ENCODE results near the gene SH3PXD2A. TPM values are rescaled to one million over a fixed set of nuclear protein-coding genes. Genes with fewer than 3 reads are reported as not detected.

SH3PXD2A gene
- total and polyA plus RNA-seq, 4 donors = 23.1 to 41.2 (median 32.7) TPM

DNA sequence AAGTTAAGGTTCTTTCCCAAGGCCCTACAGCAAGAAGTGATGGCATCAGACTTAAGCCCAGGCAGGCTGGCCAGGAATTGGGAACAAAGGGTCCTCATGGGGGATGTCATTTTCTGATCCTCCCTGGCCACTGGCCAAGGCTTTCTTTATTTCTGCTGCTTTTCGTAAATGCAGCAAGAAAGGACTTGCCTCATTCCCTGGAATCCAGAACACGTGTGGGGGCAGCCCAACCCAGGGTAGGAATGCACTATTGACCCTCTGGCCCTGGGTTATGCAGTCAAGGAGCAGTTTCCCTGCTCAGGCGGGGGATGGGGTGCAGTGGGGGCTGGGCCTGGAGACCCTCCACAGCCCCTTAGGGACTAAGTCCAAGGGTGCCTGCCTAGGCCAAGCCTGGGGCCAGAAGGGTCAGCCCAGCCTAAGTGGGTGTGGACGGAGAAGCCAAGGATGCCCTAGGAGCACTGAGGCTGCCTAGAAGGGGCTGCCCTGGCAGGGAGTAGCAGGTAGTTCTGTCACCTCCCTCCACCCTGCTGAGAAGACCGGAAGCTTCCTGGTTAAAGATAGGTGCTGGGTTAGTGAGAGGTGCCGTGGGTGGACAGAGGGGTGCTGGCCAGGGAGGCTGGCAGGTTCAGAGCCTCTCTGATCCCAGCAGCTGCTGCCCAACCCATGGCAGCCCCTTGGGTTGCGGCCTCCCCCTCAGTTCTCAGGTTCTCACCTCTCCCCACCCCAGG lies 179.2 kb downstream of the SH3PXD2A start:
- Histone ChIP-seq H3K4me3 (ENCODE audit: low read depth, low read length) (no peak overlapping the region), H3K27me3 (ENCODE audit: control insufficient read depth, insufficient read depth, low read length) (no peaks in the 10 kb centered on the region), H3K4me1 (ENCODE audit: control insufficient read depth, insufficient read depth, low read length) (peaks cover 39% of the 10 kb centered on the region), H3K36me3 (ENCODE audit: control insufficient read depth, insufficient read depth, low read length) (no peaks in the 10 kb centered on the region), H3K27ac (ENCODE audit: low read depth, low read length) (peak overlapping the region; percentile 92), H3K9me3 (ENCODE audit: control insufficient read depth, insufficient read depth, low read length) (no peaks in the 10 kb centered on the region)
- WGBS (ENCODE audit: insufficient coverage) = 61% methylated on average over 4 of the region's 7 CpGs
- DNase-seq (ENCODE audit: low read depth in 4 of 6, low spot score in 6 of 6) = peak in 2 of 6 donors; percentile 34 to 46

DNA sequence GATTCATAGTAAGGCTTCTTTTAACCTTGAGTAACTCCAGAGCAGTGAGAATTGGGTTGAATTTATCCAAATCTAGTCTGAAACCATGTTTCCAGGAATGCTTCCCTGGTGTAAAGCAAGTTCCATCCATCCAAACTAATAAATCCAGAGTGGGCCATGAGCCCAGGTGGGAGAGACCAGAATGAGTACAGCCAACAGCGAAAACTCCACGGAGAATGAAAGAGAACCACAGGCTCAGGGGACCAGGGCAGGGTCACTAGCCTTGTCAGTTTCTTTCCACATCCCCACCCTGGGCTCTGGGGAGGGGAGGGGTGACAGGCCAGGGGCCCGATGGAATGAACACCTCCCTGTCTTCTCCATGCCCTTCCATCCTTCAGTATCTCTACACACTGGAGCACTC lies 181.8 kb downstream of the SH3PXD2A start:
- no CpG with 5 or more reads among the region's 3 CpGs for WGBS (ENCODE audit: insufficient coverage)
- no peaks in the 10 kb centered on the region for H3K9me3 ChIP-seq (ENCODE audit: control insufficient read depth, insufficient read depth, low read length)
- H3K27ac ChIP-seq (ENCODE audit: low read depth, low read length) = no peak overlapping the region
- H3K27me3 ChIP-seq (ENCODE audit: control insufficient read depth, insufficient read depth, low read length) = no peaks in the 10 kb centered on the region
- peaks cover 3% of the 10 kb centered on the region for H3K36me3 ChIP-seq (ENCODE audit: control insufficient read depth, insufficient read depth, low read length)
- DNase-seq (ENCODE audit: low read depth in 4 of 6, low spot score in 6 of 6) = no peak
- no peak overlapping the region for H3K4me3 ChIP-seq (ENCODE audit: low read depth, low read length)
- peaks cover 40% of the 10 kb centered on the region for H3K4me1 ChIP-seq (ENCODE audit: control insufficient read depth, insufficient read depth, low read length)

DNA sequence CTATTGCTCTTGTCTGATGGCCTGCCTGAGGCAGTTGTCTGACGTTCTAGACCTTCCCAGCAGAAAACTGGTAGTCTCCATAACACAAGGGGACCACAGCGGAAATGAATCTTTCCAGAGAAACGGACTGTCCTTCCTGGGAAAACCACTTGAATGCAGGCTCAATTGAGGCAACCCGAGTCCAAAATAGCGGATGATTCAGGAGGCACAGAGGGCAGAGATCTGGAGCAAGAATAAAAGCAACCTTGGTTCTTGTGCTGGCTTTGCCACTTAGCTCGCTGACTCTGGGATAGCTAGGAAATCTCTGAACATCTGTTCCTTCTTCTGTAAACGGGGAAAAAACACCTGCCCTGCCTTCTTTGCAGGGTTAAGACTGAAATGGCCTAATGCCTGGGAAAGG lies 183.0 kb downstream of the SH3PXD2A start:
- H3K9me3 ChIP-seq (ENCODE audit: control insufficient read depth, insufficient read depth, low read length) = no peaks in the 10 kb centered on the region
- H3K27me3 ChIP-seq (ENCODE audit: control insufficient read depth, insufficient read depth, low read length) = no peaks in the 10 kb centered on the region
- H3K36me3 ChIP-seq (ENCODE audit: control insufficient read depth, insufficient read depth, low read length) = peaks cover 7% of the 10 kb centered on the region
- no peak overlapping the region for H3K4me3 ChIP-seq (ENCODE audit: low read depth, low read length)
- WGBS (ENCODE audit: insufficient coverage) = 74% methylated on average over 7 of the region's 7 CpGs
- no peak for DNase-seq (ENCODE audit: low read depth in 4 of 6, low spot score in 6 of 6)
- H3K27ac ChIP-seq (ENCODE audit: low read depth, low read length) = no peak overlapping the region
- H3K4me1 ChIP-seq (ENCODE audit: control insufficient read depth, insufficient read depth, low read length) = peaks cover 42% of the 10 kb centered on the region

DNA sequence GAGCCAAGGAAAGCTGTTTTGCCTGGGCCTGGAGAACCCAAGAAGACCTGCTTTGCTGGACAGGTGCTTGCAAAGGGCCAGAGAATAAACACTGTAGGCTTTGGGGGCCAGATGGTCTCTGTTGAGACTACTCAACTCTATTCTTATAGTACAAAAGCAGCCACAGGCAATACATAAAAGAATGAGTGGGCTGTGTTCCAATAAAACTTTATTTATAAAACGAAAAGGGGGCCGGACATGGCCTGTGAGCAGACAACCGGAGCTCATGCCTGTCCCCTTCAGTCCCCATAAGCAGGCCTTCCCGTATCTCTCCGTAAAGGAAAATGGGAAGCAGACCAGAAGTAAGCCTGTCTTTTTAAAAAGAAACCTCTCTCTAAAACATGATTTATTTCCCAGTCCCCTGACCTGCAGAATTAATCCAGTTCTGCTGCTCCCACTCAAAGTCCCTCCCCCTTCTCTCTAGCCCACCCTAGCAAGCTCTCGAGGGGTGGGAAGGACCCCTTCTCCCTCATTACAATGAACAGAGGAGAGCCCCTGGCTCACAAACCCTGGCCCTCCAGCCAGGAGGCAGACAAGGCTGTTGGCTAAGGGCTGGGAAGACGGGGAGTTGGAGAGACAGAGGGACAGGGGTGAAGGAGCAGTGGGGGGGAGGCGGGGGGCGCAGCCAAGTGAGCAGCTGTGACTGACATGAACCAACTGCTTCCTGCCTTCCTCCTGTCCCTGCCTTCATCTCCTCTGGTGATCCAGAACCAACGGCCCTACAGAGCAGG lies 184.1 kb downstream of the SH3PXD2A start:
- no peaks in the 10 kb centered on the region for H3K9me3 ChIP-seq (ENCODE audit: control insufficient read depth, insufficient read depth, low read length)
- no peak overlapping the region for H3K4me3 ChIP-seq (ENCODE audit: low read depth, low read length)
- no peak for DNase-seq (ENCODE audit: low read depth in 4 of 6, low spot score in 6 of 6)
- peaks cover 11% of the 10 kb centered on the region for H3K36me3 ChIP-seq (ENCODE audit: control insufficient read depth, insufficient read depth, low read length)
- H3K27ac ChIP-seq (ENCODE audit: low read depth, low read length) = no peak overlapping the region
- 70% methylated on average over 5 of the region's 10 CpGs for WGBS (ENCODE audit: insufficient coverage)
- peaks cover 35% of the 10 kb centered on the region for H3K4me1 ChIP-seq (ENCODE audit: control insufficient read depth, insufficient read depth, low read length)
- no peaks in the 10 kb centered on the region for H3K27me3 ChIP-seq (ENCODE audit: control insufficient read depth, insufficient read depth, low read length)

DNA sequence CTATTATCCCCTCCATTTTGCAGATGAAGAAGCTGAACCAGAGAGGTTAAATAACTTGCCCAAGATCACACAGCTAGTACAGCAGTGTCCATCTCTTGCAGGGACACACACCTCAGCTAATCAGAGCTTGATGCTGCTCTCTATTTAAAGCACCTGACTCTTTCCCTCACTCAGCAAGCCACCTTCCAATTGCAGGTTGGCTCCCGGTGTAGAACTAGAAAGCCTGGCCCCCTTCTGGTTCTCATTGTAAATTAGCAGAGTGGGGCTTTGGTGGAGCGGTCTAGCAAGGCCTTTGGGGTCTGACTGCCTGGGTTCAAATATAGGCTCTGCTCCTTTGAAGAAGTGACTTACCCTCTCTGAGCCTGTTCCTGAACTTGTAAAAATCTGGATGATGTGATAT lies 185.4 kb downstream of the SH3PXD2A start:
- WGBS (ENCODE audit: insufficient coverage) = 100% methylated on average over 1 of the region's 2 CpGs
- Histone ChIP-seq H3K9me3 (ENCODE audit: control insufficient read depth, insufficient read depth, low read length) (no peaks in the 10 kb centered on the region), H3K4me1 (ENCODE audit: control insufficient read depth, insufficient read depth, low read length) (peaks cover 36% of the 10 kb centered on the region), H3K4me3 (ENCODE audit: low read depth, low read length) (no peak overlapping the region), H3K27me3 (ENCODE audit: control insufficient read depth, insufficient read depth, low read length) (no peaks in the 10 kb centered on the region), H3K36me3 (ENCODE audit: control insufficient read depth, insufficient read depth, low read length) (peaks cover 21% of the 10 kb centered on the region), H3K27ac (ENCODE audit: low read depth, low read length) (no peak overlapping the region)
- DNase-seq (ENCODE audit: low read depth in 4 of 6, low spot score in 6 of 6) = no peak

DNA sequence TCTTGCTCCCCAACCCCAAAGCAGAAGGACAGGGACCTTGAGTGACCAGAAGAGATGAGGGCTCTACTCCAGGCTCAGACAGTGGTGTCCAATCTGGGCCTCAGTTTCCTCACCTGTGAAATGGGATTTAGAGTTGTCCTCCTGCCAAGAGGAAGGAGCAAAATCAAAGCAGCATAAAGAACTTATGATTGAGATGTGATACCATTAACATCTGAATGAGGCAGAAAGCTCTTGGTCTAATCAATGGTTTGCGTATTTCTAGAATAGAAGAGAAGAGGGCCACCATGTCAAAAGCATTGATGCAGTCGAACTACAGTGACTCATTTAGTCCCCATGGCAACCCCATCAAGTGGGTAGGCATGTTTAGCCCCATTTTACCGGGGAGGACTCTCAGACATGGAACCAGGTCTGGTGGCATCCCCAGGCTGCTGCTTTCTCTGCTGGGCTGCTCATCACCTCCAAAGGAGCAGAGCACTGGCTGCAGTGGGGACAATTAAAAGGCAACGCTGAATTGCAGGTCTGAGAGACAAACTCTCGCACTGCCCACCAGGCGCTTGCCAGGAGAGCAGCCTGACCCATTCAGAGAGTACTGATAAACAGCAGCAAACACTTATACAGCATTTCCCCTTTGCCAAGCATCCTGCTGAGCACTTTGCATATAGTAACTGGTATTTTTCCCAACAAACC lies 186.0 kb downstream of the SH3PXD2A start:
- Histone ChIP-seq H3K9me3 (ENCODE audit: control insufficient read depth, insufficient read depth, low read length) (no peaks in the 10 kb centered on the region), H3K27ac (ENCODE audit: low read depth, low read length) (no peak overlapping the region), H3K36me3 (ENCODE audit: control insufficient read depth, insufficient read depth, low read length) (peaks cover 21% of the 10 kb centered on the region), H3K27me3 (ENCODE audit: control insufficient read depth, insufficient read depth, low read length) (no peaks in the 10 kb centered on the region), H3K4me1 (ENCODE audit: control insufficient read depth, insufficient read depth, low read length) (peaks cover 37% of the 10 kb centered on the region), H3K4me3 (ENCODE audit: low read depth, low read length) (no peak overlapping the region)
- 44% methylated on average over 6 of the region's 6 CpGs for WGBS (ENCODE audit: insufficient coverage)
- peak in 1 of 6 donors; percentile 18 for DNase-seq (ENCODE audit: low read depth in 4 of 6, low spot score in 6 of 6)

DNA sequence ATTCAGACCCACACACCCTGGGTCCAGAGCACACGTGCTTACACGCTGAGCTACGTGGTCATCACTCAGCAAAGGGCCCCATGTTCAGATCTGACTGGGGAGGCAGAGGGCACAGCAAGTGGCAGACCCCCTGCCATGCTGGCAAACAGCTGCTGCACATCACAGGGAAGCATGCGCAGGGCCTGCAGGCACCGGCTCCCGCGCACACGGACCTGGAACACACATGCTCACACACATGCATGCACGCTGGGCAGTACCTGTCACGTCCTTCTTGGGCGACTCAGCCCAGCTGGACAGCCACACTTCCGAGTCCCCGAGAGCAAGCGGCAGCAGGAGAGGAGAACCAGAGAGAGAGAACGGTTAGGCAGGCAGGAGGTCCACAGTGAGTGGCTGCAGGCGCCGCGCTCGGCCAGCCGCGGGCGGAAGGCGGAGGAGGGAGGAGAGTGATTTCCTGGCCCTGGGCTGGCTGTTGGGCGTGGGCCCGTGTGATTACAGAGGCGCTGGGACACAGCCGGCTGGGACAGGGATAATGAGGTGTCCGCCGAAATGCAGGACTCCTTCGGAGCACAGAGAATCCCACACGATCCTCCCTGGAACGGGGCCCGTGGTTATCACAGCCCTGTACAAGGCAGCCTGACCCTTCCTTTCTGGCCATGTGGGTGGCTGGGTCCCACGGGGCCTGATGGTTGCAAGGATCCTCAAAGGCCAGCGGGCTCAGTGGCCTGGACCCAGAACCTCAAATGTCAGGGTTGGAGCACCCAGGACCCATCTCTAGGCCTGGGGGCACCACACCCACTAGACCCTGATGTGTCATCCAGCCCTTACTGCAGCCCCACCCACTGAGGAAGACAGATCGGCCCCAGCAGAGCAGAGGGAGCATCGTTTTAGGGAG lies 186.8 kb downstream of the SH3PXD2A start:
- Histone ChIP-seq H3K4me3 (ENCODE audit: low read depth, low read length) (no peak overlapping the region), H3K4me1 (ENCODE audit: control insufficient read depth, insufficient read depth, low read length) (peaks cover 45% of the 10 kb centered on the region), H3K9me3 (ENCODE audit: control insufficient read depth, insufficient read depth, low read length) (no peaks in the 10 kb centered on the region), H3K27me3 (ENCODE audit: control insufficient read depth, insufficient read depth, low read length) (no peaks in the 10 kb centered on the region), H3K27ac (ENCODE audit: low read depth, low read length) (peak overlapping the region; percentile 53), H3K36me3 (ENCODE audit: control insufficient read depth, insufficient read depth, low read length) (peaks cover 21% of the 10 kb centered on the region)
- DNase-seq (ENCODE audit: low read depth in 4 of 6, low spot score in 6 of 6) = peak in 1 of 6 donors; percentile 48
- 47% methylated on average over 37 of the region's 37 CpGs for WGBS (ENCODE audit: insufficient coverage)

DNA sequence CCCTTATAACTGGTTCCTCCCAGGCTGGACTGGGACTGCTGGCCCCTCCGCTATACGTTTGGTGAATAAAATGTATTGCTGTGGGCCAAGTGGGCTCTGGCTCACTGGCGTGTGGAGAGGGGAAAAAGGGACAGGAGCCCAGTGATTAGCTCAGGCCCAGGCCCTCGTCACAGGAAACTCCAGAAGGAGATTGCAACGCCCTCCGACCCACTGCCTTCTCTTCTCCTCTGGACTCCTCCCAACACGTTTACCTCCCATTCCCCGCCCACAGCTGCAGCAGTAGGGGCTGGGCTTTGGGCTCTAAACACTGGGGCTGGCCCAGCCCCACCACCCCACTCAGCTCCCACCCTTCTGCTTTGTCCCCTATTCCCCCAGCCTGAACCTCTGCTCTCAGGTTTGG lies 188.0 kb downstream of the SH3PXD2A start:
- no peak for DNase-seq (ENCODE audit: low read depth in 4 of 6, low spot score in 6 of 6)
- Histone ChIP-seq H3K36me3 (ENCODE audit: control insufficient read depth, insufficient read depth, low read length) (peaks cover 21% of the 10 kb centered on the region), H3K9me3 (ENCODE audit: control insufficient read depth, insufficient read depth, low read length) (no peaks in the 10 kb centered on the region), H3K4me1 (ENCODE audit: control insufficient read depth, insufficient read depth, low read length) (peaks cover 57% of the 10 kb centered on the region), H3K27me3 (ENCODE audit: control insufficient read depth, insufficient read depth, low read length) (no peaks in the 10 kb centered on the region), H3K4me3 (ENCODE audit: low read depth, low read length) (no peak overlapping the region), H3K27ac (ENCODE audit: low read depth, low read length) (peak overlapping the region; percentile 26)
- 46% methylated on average over 4 of the region's 8 CpGs for WGBS (ENCODE audit: insufficient coverage)

DNA sequence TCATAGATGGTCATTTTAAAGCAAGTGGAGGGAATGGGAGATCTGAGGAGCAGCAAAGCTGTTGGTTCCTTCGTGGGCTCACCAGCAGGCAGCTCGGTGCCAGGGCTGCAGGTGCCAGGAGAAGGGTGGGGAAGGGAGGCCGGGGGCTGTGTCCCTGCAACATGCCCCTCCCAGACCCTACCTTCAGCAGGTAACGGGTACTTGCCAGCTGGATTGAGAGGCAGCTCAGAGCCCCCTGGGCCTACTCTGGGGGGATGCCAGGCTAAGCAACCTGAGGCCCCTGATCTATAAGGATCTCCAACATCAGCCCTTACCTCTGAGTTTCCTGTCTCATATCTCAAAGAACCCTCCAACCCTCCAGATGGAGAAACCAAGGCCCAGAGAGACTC lies 188.6 kb downstream of the SH3PXD2A start:
- Histone ChIP-seq H3K9me3 (ENCODE audit: control insufficient read depth, insufficient read depth, low read length) (no peaks in the 10 kb centered on the region), H3K36me3 (ENCODE audit: control insufficient read depth, insufficient read depth, low read length) (peaks cover 21% of the 10 kb centered on the region), H3K4me3 (ENCODE audit: low read depth, low read length) (no peak overlapping the region), H3K27me3 (ENCODE audit: control insufficient read depth, insufficient read depth, low read length) (no peaks in the 10 kb centered on the region), H3K4me1 (ENCODE audit: control insufficient read depth, insufficient read depth, low read length) (peaks cover 61% of the 10 kb centered on the region), H3K27ac (ENCODE audit: low read depth, low read length) (peak overlapping the region; percentile 26)
- 80% methylated on average over 2 of the region's 4 CpGs for WGBS (ENCODE audit: insufficient coverage)
- no peak for DNase-seq (ENCODE audit: low read depth in 4 of 6, low spot score in 6 of 6)

All from spinal cord (tissue), 10 donors.